G401.6 (cell line): ENCODE measurements around the gene SEMA5A.

ENCODE experiments used
- FAIRE-seq: peaks from 2 replicates; lab custom pipeline; 2012; peaks lifted over from hg19 to GRCh38; lab: Jason Lieb, UNC

Gene SEMA5A

GRCh38 chr5:9202636-9203035 is 343.2 kb downstream of the SEMA5A start:
- no peak for FAIRE-seq

- FAIRE-seq = no peak
Measured at GRCh38 chr5:9201761-9202160, 344.1 kb downstream of the SEMA5A start.

DNA sequence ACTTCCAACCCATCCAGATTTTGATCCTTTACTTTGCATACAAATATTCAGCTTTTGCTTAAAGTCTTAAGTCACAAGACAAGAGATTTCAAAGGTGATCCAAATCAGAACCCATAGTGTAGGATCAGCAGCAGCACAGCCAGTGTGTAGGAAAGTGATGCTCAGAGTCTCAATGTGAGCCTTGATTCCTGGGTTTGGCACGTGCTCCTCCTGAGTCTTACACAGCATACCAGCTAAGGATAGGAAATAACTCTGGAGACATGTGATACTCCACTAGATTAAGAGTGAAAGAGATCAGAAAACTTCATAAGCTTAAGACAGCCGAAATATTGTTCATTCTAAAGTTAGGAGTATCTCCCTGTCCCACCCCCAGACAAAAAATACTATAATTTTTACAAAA is 344.9 kb downstream of the SEMA5A start:
- FAIRE-seq = no peak

- FAIRE-seq = no peak
Measured at GRCh38 chr5:9198394-9198793, 347.5 kb downstream of the SEMA5A start.

- FAIRE-seq = no peak
Measured at GRCh38 chr5:9197881-9198260, 348.0 kb downstream of the SEMA5A start.

GRCh38 chr5:9196403-9197227 is 349.3 kb downstream of the SEMA5A start:
- FAIRE-seq = no peak

GRCh38 chr5:9194509-9194908 is 351.4 kb downstream of the SEMA5A start:
- no peak for FAIRE-seq

DNA sequence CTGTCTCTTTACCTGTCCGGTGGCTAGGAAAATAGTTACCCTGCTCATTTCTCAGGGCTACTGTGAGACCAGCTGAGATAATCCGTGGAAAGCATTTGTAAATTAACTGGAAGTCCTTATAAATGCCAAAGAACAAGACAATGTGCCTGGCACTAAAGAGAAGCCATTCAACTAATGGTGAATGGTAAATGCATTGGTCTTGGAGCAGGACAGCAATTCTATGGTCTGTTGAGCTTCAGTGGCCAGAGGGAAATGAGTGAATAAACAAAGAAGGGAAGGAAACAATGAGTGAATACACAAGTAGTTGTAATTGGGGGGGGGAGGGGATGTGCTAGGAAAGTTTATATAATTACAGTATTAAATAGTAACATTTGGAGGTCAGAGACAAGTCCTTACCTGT is 353.6 kb downstream of the SEMA5A start:
- FAIRE-seq = no peak

GRCh38 chr5:9189681-9190080 is 356.2 kb downstream of the SEMA5A start:
- FAIRE-seq = no peak

GRCh38 chr5:9188956-9189355 is 356.9 kb downstream of the SEMA5A start:
- no peak for FAIRE-seq

DNA sequence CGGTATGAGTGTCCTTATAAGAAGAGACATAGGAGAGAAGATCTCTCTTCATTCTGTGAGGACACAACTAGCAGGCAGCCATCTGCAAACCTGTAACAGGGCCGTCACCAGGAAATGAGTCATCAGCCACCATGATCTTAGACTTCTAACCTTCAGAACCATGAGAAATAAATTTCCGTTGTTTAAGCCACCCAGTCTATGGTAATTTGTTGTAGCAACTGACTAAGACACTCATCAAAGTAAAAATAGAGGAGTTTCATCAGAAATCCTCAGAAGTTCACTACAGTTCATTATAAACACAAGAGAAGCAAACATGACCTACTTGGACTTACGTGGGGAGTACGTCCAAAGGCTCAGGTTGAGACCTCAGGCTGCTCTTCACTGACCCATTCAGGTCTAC is 357.7 kb downstream of the SEMA5A start:
- no peak for FAIRE-seq

DNA sequence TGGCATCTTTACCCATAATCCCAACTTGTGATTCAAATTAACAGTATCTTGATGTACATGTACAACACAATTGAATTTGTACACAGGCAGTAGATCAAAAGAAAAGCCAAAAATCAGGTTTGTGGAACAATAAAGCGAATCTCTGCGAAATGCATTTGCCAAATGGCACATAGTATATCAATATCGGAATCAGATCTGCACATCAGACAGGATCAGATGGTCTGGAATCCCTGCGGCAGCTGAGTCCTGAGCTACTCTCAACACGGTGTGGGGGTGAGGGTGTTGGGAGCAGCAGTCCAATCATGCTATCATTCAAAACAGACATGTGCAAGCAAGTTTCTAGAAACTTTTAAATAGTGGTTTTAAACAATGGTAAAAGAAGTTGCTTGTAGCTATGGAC is 358.3 kb downstream of the SEMA5A start:
- no peak for FAIRE-seq

GRCh38 chr5:9186069-9186468 is 359.8 kb downstream of the SEMA5A start:
- no peak for FAIRE-seq

GRCh38 chr5:9183992-9184391 is 361.9 kb downstream of the SEMA5A start:
- no peak for FAIRE-seq

GRCh38 chr5:9182899-9183695 is 362.8 kb downstream of the SEMA5A start:
- FAIRE-seq = no peak

- no peak for FAIRE-seq
Measured at GRCh38 chr5:9176641-9177040, 369.2 kb downstream of the SEMA5A start.

GRCh38 chr5:9174446-9174845 is 371.4 kb downstream of the SEMA5A start:
- no peak for FAIRE-seq

DNA sequence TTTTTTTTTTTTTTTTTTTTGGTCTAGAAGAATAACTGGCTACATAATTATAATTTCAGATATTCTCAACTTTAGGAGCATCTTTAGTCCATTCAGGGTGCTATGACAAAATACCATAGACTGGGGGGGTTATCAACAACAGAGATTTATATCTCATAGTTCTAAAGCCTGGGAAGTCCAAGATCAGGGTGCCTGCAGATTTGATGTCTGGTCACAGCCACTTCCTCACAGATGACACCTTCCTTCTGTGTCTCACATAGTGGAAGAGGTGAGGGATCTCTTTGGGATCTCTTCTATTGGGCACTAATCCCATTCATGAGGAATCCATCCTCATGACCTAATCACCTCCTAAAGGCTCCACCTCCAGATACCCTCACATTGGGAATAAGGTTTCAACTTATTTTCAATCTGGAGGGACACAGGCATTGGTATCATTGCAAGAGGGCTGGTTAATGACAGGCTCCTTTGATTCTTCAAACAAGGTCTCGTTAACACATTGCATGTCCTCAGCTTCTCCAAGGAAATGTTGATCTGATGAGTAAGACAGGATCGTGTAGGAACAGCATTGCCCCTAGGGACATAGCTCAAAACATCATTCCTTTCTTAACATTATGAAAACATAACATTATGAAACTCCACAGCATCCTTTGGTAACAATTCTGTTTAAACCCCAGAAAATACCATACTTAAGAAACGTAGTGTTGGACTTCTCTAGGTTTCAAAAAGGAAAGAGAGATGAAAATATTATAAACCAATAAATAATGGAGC is 372.4 kb downstream of the SEMA5A start:
- FAIRE-seq = no peak

- no peak for FAIRE-seq
Measured at GRCh38 chr5:9170026-9170425, 375.8 kb downstream of the SEMA5A start.

DNA sequence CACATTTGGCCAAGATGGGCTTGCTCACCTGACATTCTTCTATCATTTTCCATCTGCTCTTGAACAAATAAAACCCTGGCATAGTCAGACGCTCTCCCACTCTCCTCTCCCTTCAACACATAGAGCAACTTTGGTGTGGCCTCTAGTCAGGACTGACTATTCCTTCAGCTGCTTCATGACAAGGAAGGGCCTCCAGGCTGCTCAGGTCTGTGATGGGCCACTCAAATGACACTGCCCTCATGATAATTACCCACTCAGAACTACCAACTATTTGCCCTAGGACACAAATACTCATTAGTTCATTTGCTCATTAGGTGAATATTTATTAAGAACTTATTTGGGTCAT is 376.3 kb downstream of the SEMA5A start:
- FAIRE-seq = no peak

DNA sequence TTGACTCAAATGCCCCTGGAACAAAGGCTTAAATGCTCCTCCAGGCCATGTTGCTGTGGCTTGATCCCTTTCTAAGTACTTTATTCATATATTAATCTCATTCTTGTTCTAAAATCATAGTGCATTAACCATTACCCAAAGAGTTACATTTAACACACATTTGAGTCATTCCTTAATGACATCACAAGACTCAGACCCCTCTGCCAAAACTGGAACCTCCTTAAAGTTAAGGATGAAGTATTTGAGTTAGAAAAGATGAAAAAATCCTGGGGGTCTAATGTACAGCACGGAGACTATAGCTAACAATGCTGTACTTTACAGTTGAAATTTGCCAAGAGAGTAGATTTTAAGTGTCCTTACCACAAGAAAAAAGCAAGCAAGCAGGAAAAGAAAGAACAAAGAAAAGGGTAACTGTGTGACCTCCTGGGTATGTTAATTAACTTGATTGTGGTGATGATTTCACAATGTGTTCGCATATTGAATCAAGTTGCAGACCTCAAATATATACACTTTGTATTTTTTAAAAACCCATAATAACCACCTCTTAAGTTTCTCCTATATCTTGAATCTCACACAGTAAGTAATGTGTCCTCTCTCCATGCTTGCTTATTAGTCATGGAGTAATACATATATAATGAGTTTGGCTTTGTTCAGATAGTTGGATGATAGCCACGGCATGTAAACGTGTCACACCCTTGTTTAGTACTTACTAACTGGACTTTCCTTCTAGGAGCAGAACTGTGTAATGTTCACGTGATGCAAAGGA is 376.9 kb downstream of the SEMA5A start:
- no peak for FAIRE-seq
